Heart left ventricle (tissue), 16 donors: ENCODE results near the gene TMEM39B. TPM values are rescaled to one million over a fixed set of nuclear protein-coding genes. Genes with fewer than 3 reads are reported as not detected.

Source experiments
- ATAC-seq, 4 donors: fragments of 200-7000 bp; cut with Tn5 transposase; one replicate each; pipeline ENCODE4 v1.9.1; 2020 to 2022; ENCODE audit warnings: moderate library complexity in 4 of 4, mild to moderate bottlenecking in 3 of 4, moderate number of reproducible peaks in 1 of 4
- DNase-seq, 5 donors: peaks; one replicate each; pipeline ENCODE4 v3.0.0-alpha.2; 2020
- H3K27ac ChIP-seq, 12 donors: fragments of 200-600 bp; sonication (generic) in 4 of 12; one replicate each; pipeline versions ENCODE4 v1.5.0 to v1.8.0; 2016 to 2022; ENCODE audit warnings: mild to moderate bottlenecking in 2 of 12
- H3K27me3 ChIP-seq, 9 donors: fragments of 200-600 bp; sonication (generic) in 2 of 9; one replicate each; pipeline versions ENCODE4 v1.5.1 to v1.8.0; 2016 to 2022; ENCODE audit warnings: mild to moderate bottlenecking in 3 of 9
- H3K36me3 ChIP-seq, 9 donors: fragments of 200-600 bp; sonication (generic) in 2 of 9; one replicate each; pipeline versions ENCODE4 v1.5.0 to v1.8.0; 2018 to 2022; ENCODE audit warnings: mild to moderate bottlenecking in 2 of 9
- H3K4me1 ChIP-seq, 12 donors: fragments of 200-600 bp; sonication (generic) in 4 of 12; one replicate each; pipeline versions ENCODE4 v1.5.0 to v1.8.0; 2016 to 2022; ENCODE audit warnings: mild to moderate bottlenecking in 3 of 12
- H3K4me3 ChIP-seq, 12 donors: fragments of 200-600 bp; sonication (generic) in 4 of 12; one replicate each; pipeline versions ENCODE4 v1.5.0 to v1.8.0; 2017 to 2022; ENCODE audit warnings: mild to moderate bottlenecking in 9 of 12, moderate library complexity in 4 of 12
- H3K9me3 ChIP-seq, 12 donors: fragments of 200-600 bp; sonication (generic) in 4 of 12; one replicate each; pipeline versions ENCODE4 v1.5.0 to v1.8.0; 2016 to 2022; ENCODE audit warnings: mild to moderate bottlenecking in 1 of 12
- CTCF ChIP-seq, 12 donors: fragments of 200-600 bp; sonication (generic) in 4 of 12; IDR thresholded peaks; one replicate each; pipeline versions ENCODE4 v1.5.0 to v1.8.0; 2018 to 2022; ENCODE audit warnings: antibody characterized with exemption in 12 of 12, mild to moderate bottlenecking in 5 of 12
- POLR2A ChIP-seq, 2 donors: fragments of 450-650 bp; IDR thresholded peaks; one replicate each; pipeline ENCODE4 v1.6.1; 2017; ENCODE audit warnings: antibody characterized with exemption in 2 of 2, mild to moderate bottlenecking in 2 of 2, moderate library complexity in 2 of 2
- WGBS, 4 donors: extraction: QIAGEN DNeasy Blood & Tissue Kit in 2 of 4; methylation state at CpG; one replicate each; pipeline versions ENCODE4 v1.1.5 to v1.1.7; 2013 to 2018; 5-methylcytosine and 5-hydroxymethylcytosine counted together
- intact Hi-C, 10 donors: fragments of 100-400 bp; cut with DNase I; formaldehyde crosslinking; loops; one replicate each; pipeline versions ENCODE4 v1.11.1 to v1.14.2; 2022
- polyA plus RNA-seq, 2 donors: library from polyadenylated mRNA; stranded (reverse); fragments of 200-250 nt; gene quantifications; one replicate each; pipeline ENCODE4 v1.2.3, GENCODE V29; 2013
- total RNA-seq, 9 donors: library from RNA; depleted of rRNA in 2 of 9; stranded (reverse); fragments of >200 nt in 2 of 9; fragmentation: NEBNext Ultra II Directional in 3 of 9; extraction: Animal tissue kit (Norgen Biotek cat#: 25700) in 3 of 9; gene quantifications; one replicate each; pipeline versions ENCODE4 v1.1.0 to v1.2.4, GENCODE V29; 2016 to 2023
- donor health status: ischemic (EF 13 %, LVEDD 7.1; RV severe dilation, severe dysfunction).
- donor health status: healthy with polysubstance abuse.
- donor health status: DM: no; HTN: yes; CAD: no.
- donor health status: DM: no; HTN: no; CAD: no.
- donor health status: ischemic (EF 25% LVEDD 6.9; RV normal size, moderate dysfunction).
- donor health status: ischemic (EF 25% LVEDD 5.7; RV mildly dilated, moderate dysfunction).
- donor health status: healthy.
- donor health status: DM: yes; HTN: yes; CAD: no.
- donor health status: ischemic (EF 35%, LVEDD 5.7; RV mildly dilated, moderate dysfunction).
- donor health status: nonischemic (EF 11% LVEDD 7.7; RV severe dilation, severe dysfunction).
- donor health status: DM: yes; HTN: yes; CAD: no.
- donor health status: PGD.
- donor health status: ischemic (EF 29% LVEDD 5.4; RV normal size, mild dysfunction).
- donor health status: nonischemic (EF 23%, LVEDD 6.1; RV moderate dilation, normal function).

TMEM39B gene
- total and polyA plus RNA-seq, 11 donors, result 2.7 to 15.1 (median 6.3) TPM

DNA sequence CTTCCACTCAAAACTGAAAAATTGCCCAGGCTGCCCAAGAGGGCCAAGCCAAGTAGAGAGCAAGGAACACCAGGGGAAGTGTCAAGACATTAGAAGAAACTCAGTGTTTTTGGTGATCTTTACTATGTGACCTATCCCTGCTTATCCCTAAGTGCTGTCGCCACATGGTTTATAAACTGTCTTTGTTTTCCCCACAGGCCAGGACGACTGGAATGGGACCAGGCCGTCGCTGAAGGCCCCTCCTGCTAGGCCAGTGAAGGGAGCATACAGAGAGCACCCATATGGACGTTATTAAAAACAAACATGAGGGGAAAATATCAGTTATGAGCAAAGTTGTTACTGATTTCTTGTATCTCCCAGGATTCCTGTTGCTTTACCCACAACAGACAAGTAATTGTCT, 30.4 kb upstream of the TMEM39B start:
- no peak for DNase-seq
- no peak overlapping the region for H3K27ac ChIP-seq
- H3K36me3 ChIP-seq, result peaks cover 0 to 67% (median 0%) of the 10 kb centered on the region in 9 donors

GRCh38 chr1:32044234-32044633, 28.5 kb upstream of the TMEM39B start:
- intact Hi-C loops, result no loop called here
- Histone ChIP-seq H3K9me3 (no peaks in the 10 kb centered on the region), H3K4me1 (peaks cover 0 to 16% (median 0%) of the 10 kb centered on the region in 12 donors), H3K27me3 (no peaks in the 10 kb centered on the region), H3K27ac (no peak overlapping the region), H3K36me3 (peaks cover 0 to 66% (median 0%) of the 10 kb centered on the region in 9 donors), H3K4me3 (no peak overlapping the region)
- ATAC-seq (no peak), DNase-seq (no peak)
- 71 to 93% (median 84%) methylated on average over 1 of the region's 1 CpG for WGBS, 4 donors
- TF ChIP-seq POLR2A (IDR thresholded peaks at IDR 0.05) (no peak), CTCF (IDR thresholded peaks at IDR 0.05) (no peak)

More for the DNA sequence above, 30.4 kb upstream of the TMEM39B start:
- intact Hi-C loops, result no loop called here
- ATAC-seq, result no peak
- WGBS, 4 donors, result 58 to 75% (median 66%) methylated on average over 5 of the region's 5 CpGs
- Histone ChIP-seq H3K9me3 (no peaks in the 10 kb centered on the region), H3K27me3 (no peaks in the 10 kb centered on the region), H3K4me3 (no peak overlapping the region), H3K4me1 (peaks cover 0 to 16% (median 0%) of the 10 kb centered on the region in 12 donors)
- TF ChIP-seq CTCF (IDR thresholded peaks at IDR 0.05) (no peak), POLR2A (IDR thresholded peaks at IDR 0.05) (no peak)

DNA sequence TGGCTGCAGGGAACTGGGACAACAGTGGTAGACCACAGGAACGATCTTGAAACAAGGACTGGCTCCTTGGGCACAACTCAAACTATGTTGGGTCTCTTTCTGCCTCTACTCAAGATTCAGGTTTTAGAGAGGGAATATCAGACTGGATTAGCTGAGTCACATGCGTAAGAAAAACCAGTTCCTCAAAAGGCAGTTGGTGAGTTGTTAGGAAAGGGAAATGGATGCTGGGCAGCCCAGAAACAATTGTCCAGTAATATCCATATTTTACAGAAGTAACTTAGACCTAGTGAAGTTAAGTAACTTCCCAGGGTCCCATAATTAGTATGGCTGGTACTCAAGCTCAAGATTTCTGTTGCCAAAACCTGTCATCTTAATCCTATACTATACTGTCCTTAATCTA, 27.0 kb upstream of the TMEM39B start:
- peak overlapping the region in 1 of 12 donors; percentile 68 for H3K27ac ChIP-seq
- no peaks in the 10 kb centered on the region for H3K27me3 ChIP-seq
- ATAC-seq (peak in 3 of 4 donors; percentile 22 to 53 (median 26)), DNase-seq (no peak)
- no peak for TF ChIP-seq CTCF (IDR thresholded peaks at IDR 0.05)
- TF ChIP-seq POLR2A (IDR thresholded peaks at IDR 0.05), result no peak
- peaks cover 0 to 57% (median 0%) of the 10 kb centered on the region in 9 donors for H3K36me3 ChIP-seq
- H3K4me1 ChIP-seq, result peaks cover 0 to 16% (median 0%) of the 10 kb centered on the region in 12 donors
- H3K9me3 ChIP-seq, result no peaks in the 10 kb centered on the region
- no peak overlapping the region for H3K4me3 ChIP-seq
- WGBS, 4 donors, result 84 to 91% (median 90%) methylated on average over 2 of the region's 2 CpGs
- intact Hi-C loops, result no loop called here

DNA sequence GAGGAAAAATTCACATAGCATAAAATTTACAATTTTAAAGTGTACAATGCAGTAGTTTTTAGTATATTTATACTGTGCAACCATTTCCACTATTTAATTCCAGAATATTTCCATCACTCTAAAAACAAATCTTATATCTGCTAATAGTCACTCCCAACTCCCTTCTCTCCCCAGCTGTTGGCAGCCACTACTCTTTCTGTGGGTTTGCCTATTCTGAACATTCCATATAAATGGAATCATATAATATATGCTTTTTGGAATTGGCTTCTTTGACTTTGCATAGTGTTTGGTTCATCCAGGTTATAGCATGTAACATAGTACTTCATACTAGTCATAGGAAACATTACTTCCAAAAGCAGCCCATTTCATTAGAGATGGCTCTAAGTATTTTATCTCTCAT, 25.0 kb upstream of the TMEM39B start:
- Histone ChIP-seq H3K9me3 (no peaks in the 10 kb centered on the region), H3K4me3 (no peak overlapping the region), H3K4me1 (peaks cover 0 to 16% (median 0%) of the 10 kb centered on the region in 12 donors), H3K27me3 (no peaks in the 10 kb centered on the region), H3K36me3 (peaks cover 0 to 66% (median 0%) of the 10 kb centered on the region in 9 donors), H3K27ac (no peak overlapping the region)
- ATAC-seq (no peak), DNase-seq (no peak)
- TF ChIP-seq CTCF (IDR thresholded peaks at IDR 0.05) (no peak), POLR2A (IDR thresholded peaks at IDR 0.05) (no peak)
- intact Hi-C loops, result no loop called here
